ENCODE results near the gene FOXR1.

GRCh38 chr11:118921929-118922744, 49.4 kb upstream of the FOXR1 start:
- TF ChIP-seq ELK4 (IDR thresholded peaks at IDR 0.05; ENCODE audit: borderline replicate concordance, low read depth, low read length) (no peak), CTCF (tag by site-specific recombination; IDR thresholded peaks at IDR 0.05) (no peak), PRDM1 (tag by site-specific recombination; IDR thresholded peaks at IDR 0.05) (no peak)

All from HEK293 (cell line).